ENCODE measurements around the gene FARP2. TPM values are rescaled to one million over a fixed set of nuclear protein-coding genes. Genes with fewer than 3 reads are reported as not detected.

FARP2 gene
- total RNA-seq, 1 donor from 2014 or later = 65.0 TPM

- Histone ChIP-seq H3K4me3 (ENCODE audit: insufficient read depth, low read depth, low read length) (no peak overlapping the region), H4K20me1 (ENCODE audit: insufficient read depth, low read length) (peaks cover 19% of the 10 kb centered on the region), H3K9ac (ENCODE audit: low read length) (no peak overlapping the region), H2AFZ (ENCODE audit: low read depth, low read length) (no peak overlapping the region), H3K27me3 (ENCODE audit: insufficient read depth, low read length) (no peaks in the 10 kb centered on the region), H3K4me2 (ENCODE audit: low read length) (no peak overlapping the region), H3K9me3 (ENCODE audit: insufficient read depth, low read depth, low read length) (no peaks in the 10 kb centered on the region), H3K79me2 (ENCODE audit: insufficient read depth, low read length) (peaks cover 20% of the 10 kb centered on the region), H3K4me1 (ENCODE audit: insufficient read depth, low read length) (no peaks in the 10 kb centered on the region), H3K27ac (ENCODE audit: low read depth, low read length) (no peak overlapping the region), H3K36me3 (ENCODE audit: insufficient read depth, low read length) (no peaks in the 10 kb centered on the region)
- no peak for FAIRE-seq
- H3K27me3 Mint-ChIP-seq (ENCODE audit: low read depth, unreplicated experiment) = no peaks in the 10 kb centered on the region
- no peak overlapping the region for H3K4me3 Mint-ChIP-seq (ENCODE audit: unreplicated experiment)
- peaks cover 10% of the 10 kb centered on the region for H3K36me3 Mint-ChIP-seq (ENCODE audit: low read depth, unreplicated experiment)
- TF ChIP-seq, protein P1, sequence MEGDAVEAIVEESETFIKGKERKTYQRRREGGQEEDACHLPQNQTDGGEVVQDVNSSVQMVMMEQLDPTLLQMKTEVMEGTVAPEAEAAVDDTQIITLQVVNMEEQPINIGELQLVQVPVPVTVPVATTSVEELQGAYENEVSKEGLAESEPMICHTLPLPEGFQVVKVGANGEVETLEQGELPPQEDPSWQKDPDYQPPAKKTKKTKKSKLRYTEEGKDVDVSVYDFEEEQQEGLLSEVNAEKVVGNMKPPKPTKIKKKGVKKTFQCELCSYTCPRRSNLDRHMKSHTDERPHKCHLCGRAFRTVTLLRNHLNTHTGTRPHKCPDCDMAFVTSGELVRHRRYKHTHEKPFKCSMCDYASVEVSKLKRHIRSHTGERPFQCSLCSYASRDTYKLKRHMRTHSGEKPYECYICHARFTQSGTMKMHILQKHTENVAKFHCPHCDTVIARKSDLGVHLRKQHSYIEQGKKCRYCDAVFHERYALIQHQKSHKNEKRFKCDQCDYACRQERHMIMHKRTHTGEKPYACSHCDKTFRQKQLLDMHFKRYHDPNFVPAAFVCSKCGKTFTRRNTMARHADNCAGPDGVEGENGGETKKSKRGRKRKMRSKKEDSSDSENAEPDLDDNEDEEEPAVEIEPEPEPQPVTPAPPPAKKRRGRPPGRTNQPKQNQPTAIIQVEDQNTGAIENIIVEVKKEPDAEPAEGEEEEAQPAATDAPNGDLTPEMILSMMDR (IDR thresholded peaks at IDR 0.05; ENCODE audit: insufficient read depth, low read depth, low read length) = no peak
- TF ChIP-seq EZH2 (IDR thresholded peaks at IDR 0.05; ENCODE audit: insufficient read depth, low read length) = no peak
- H3K4me1 Mint-ChIP-seq (ENCODE audit: low read depth, unreplicated experiment) = no peaks in the 10 kb centered on the region
- no peak overlapping the region for H3K27ac Mint-ChIP-seq (ENCODE audit: unreplicated experiment)
- DNase-seq (ENCODE audit: low read depth) = no peak
- H3K9me3 Mint-ChIP-seq (ENCODE audit: unreplicated experiment) = peaks cover 2% of the 10 kb centered on the region
Observed at GRCh38 chr2:241399941-241400922, 44.1 kb downstream of the FARP2 start.

GRCh38 chr2:241408849-241409248, 52.8 kb downstream of the FARP2 start:
- Histone ChIP-seq H3K9me3 (ENCODE audit: insufficient read depth, low read depth, low read length) (no peaks in the 10 kb centered on the region), H3K9ac (ENCODE audit: low read length) (no peak overlapping the region), H3K27me3 (ENCODE audit: insufficient read depth, low read length) (no peaks in the 10 kb centered on the region), H3K27ac (ENCODE audit: low read depth, low read length) (no peak overlapping the region), H3K4me2 (ENCODE audit: low read length) (no peak overlapping the region), H3K4me3 (ENCODE audit: insufficient read depth, low read depth, low read length) (no peak overlapping the region), H3K79me2 (ENCODE audit: insufficient read depth, low read length) (no peaks in the 10 kb centered on the region), H3K4me1 (ENCODE audit: insufficient read depth, low read length) (peaks cover 29% of the 10 kb centered on the region), H3K36me3 (ENCODE audit: insufficient read depth, low read length) (peaks cover 6% of the 10 kb centered on the region), H4K20me1 (ENCODE audit: insufficient read depth, low read length) (peaks cover 3% of the 10 kb centered on the region), H2AFZ (ENCODE audit: low read depth, low read length) (no peak overlapping the region)
- no peak for FAIRE-seq
- no peaks in the 10 kb centered on the region for H3K9me3 Mint-ChIP-seq (ENCODE audit: unreplicated experiment)
- TF ChIP-seq EZH2 (IDR thresholded peaks at IDR 0.05; ENCODE audit: insufficient read depth, low read length) = no peak
- TF ChIP-seq, protein P1 (IDR thresholded peaks at IDR 0.05; ENCODE audit: insufficient read depth, low read depth, low read length) = no peak
- H3K27me3 Mint-ChIP-seq (ENCODE audit: low read depth, unreplicated experiment) = no peaks in the 10 kb centered on the region
- DNase-seq (ENCODE audit: low read depth) = no peak
- peaks cover 8% of the 10 kb centered on the region for H3K36me3 Mint-ChIP-seq (ENCODE audit: low read depth, unreplicated experiment)
- H3K4me1 Mint-ChIP-seq (ENCODE audit: low read depth, unreplicated experiment) = peaks cover 5% of the 10 kb centered on the region
- H3K4me3 Mint-ChIP-seq (ENCODE audit: unreplicated experiment) = no peak overlapping the region
- no peak overlapping the region for H3K27ac Mint-ChIP-seq (ENCODE audit: unreplicated experiment)

All from astrocyte (in vitro differentiated cells and primary cell).